Hematopoietic multipotent progenitor cell treated with erythropoietin and hydrocortisone succinate and interleukin-3 and kit ligand, for 6 days (in vitro differentiated cells): ENCODE results near the gene CERT1.

Experiments
- DNase-seq: peaks from one replicate; pipeline ENCODE4 v3.0.0-alpha.2; 2015

Gene CERT1

DNA sequence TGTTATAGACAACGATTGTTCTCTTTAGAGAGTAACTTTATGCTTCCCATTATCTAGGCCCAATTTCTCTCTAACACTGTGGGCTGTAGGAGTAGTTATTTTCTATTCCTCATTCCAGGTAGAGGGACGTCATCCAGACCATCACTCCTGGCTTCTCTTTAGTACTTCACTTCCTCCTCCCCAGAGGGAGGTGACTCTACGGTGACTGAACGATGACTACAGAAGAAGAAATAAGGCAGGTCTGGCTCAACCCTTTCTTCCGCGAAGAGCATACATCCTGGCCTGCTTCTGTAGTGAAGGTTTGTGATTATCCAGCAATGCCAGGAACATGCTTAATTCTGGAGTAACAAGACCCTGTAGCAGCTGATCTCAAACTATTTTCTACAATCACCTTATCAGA is 123.6 kb downstream of the CERT1 start:
- no peak for DNase-seq

- DNase-seq, result no peak
These were observed 127.2 kb downstream of the CERT1 start for GRCh38 chr5:75384218-75384617.

DNA sequence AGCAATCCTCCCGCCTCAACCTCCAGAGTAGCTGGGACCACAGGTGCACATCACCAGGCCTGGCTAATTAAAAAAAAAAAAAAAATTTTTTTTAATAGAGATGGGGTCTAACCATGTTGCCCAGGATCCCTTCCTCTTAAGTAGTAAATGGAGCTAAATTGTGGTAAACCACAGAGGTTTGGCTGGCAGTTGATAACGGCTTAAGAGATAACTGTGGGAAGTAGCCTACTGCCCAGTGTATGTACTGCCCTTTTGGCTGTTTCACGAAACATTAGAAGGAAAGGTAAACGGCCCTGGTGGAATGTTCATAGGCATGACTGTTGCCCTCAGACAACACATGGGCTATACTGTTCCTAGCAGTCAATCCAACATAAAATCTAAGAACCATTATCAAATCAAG is 130.0 kb downstream of the CERT1 start:
- DNase-seq, result peak; percentile 91

- DNase-seq, result no peak
These were observed 131.3 kb downstream of the CERT1 start for GRCh38 chr5:75380099-75380498.

DNA sequence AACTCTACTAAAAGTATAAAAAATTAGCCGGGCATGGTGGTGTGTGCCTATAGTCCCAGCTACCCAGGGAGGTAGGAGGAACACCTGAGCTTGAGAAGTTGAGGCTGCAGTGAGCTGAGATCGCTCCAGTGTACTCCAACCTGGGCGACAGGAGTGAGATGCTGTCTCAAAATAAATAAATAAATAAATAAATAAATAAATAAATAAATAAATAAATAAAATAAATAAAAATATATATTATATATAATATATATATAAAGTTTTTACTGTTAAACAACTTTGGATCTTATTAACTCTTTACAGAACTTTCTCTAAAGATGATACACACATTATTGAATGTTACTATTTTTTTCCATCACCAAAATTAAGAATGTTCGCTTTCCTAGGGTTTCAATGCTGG is 136.0 kb downstream of the CERT1 start:
- no peak for DNase-seq

GRCh38 chr5:75374394-75374814 is 137.0 kb downstream of the CERT1 start:
- no peak for DNase-seq

DNA sequence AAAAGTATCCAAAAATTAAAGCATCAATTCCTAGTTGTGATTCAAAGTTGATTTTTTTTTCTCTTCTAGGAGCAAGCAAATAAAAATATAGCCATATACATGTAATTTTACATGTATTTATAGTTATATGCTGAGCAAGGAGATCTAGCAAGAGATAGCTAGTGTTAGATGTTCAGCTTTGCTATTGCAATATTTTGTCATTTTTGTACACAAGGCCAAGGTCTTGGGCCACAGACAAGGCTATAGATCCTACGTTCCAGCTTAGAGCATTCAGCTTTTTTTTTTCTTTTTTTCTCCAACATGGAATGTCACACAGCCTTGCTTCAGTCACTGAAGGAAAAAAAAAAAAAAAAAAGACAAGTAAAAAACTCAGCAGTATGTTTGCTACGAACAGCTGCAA is 137.6 kb downstream of the CERT1 start:
- DNase-seq, result no peak

DNA sequence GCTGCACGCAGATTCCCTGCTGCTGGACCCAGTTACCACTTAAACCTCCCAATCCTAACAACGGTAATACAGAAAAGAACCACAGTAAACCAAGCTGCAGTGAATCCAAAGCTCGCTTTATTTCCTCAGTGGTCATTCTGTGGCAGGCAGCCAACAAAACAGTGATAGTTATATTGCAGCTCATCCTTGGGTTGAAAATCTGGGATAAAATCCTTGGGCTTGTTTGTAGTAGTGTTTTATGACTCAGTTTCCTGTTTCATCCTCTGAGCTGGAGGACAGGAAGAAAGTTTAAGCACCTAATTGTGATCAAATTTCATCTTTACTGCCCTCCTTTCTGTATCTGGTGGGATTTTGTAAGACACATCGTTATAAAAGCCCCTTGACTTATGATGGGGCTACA is 143.0 kb downstream of the CERT1 start:
- no peak for DNase-seq

- no peak for DNase-seq
These were observed 144.0 kb downstream of the CERT1 start for GRCh38 chr5:75367401-75367800.

DNA sequence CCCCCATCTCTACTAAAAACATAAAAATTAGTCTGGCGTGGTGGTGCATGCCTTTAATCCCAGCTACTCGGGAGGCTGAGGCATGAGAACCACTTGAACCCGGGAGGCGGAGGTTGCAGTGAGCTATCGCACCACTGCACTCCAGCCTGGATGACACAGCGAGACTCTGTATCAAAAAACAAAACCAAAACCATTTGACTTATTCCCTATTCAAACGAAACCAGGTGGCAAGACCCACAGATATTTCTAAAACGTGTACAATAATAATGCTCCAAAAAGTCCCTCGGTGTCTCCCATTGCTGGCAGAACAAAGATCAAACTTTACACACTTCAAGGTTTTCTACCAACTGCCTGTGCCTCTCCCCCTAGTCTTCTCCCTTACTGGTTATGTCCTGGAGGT is 144.6 kb downstream of the CERT1 start:
- no peak for DNase-seq

- DNase-seq, result no peak
These were observed 145.7 kb downstream of the CERT1 start for GRCh38 chr5:75365740-75366139.

- no peak for DNase-seq
These were observed 146.7 kb downstream of the CERT1 start for GRCh38 chr5:75364571-75365280.

DNA sequence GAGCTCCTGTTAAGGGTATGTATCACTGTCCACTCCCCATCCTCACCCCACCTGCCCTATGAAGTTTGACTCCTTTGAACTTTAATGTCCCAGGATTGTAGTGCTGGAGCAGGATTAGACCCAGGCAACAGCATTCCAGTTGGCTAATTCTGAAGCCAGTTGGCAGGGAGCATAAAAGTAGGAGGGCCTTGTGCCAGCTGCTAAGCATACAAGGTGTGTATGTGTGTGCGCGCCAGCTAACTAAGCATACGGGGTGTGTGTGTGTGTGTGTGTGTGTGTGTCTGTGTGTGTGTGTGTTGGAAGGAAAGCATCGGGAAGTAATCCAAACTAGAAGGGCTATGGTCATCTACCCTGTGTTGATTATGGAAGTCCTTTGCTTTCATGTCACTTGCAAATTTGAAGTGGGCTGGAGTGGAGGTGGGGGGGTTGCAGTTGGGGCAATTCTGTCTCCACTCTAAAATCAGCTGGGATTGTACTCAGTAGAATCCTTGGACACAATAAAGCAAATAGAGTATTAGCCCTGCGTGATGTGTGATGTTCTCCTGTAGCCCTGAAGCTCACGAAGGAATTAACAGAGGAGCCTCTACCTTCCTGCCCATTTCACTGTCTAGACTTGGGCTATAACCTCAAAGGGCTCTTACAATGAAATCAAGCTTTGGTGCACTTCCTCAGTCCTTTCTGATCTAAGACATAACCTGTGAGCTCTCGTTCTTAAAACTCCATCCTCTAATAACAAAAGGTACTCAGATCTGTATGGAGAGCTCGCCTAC is 147.5 kb downstream of the CERT1 start:
- no peak for DNase-seq

DNA sequence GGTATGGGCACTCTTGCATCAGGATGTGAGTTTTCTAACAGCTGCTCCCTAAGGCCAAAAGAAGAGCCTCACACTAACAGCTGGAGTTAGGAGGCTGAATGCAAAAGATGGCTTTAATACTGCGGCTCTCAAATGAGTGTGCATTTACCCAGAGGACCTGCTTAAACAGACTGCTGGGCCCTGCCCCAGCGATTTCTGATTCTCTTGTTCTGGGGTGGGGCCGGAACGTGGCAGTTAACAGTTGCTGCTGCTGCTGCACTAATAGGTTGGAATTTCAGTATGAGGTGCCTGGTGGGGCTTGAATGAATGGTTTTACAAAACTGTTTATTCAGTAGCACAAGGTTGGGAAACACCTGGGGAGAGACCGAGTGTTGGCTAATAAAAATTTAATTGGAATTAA is 148.3 kb downstream of the CERT1 start:
- DNase-seq, result no peak

GRCh38 chr5:75362474-75362975 is 148.9 kb downstream of the CERT1 start:
- DNase-seq, result no peak

- no peak for DNase-seq
These were observed 150.1 kb downstream of the CERT1 start for GRCh38 chr5:75361310-75361709.

DNA sequence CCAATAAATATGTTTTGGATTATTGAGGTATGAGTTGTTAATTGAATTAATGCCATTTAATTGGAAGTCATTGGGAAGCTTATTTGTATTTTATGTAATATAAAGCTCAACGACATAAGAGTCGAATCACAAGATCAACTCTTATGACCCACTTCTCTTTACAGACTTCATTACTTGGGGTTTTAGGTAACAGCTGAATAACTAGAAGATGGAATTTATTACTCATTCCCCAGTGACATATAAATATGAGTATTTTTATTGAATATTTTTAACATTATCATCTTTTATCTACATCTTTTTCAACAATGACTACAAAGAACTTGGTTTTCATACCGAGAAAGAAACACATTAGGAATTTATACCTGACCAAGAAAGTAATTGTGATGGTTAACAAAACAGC is 153.3 kb downstream of the CERT1 start:
- DNase-seq, result no peak

DNA sequence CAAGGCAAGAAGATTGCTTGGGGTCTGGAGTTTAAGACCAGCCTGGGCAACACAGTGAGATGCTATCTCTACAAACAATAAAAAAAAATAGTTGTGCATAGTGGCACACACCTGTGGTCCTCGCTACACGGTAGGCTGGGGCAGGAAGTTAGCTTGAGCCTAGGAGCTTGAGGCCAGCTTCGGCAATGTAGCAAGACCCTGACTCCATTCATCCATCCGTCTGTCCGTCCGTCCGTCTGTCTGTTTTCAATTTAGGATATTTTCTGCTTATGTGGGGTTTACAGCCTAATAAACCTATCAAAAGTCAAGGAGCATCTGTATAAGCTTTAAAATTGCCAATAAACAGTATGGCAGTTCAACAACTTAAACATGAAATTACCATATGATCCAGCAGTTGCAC is 154.7 kb downstream of the CERT1 start:
- DNase-seq, result no peak

DNA sequence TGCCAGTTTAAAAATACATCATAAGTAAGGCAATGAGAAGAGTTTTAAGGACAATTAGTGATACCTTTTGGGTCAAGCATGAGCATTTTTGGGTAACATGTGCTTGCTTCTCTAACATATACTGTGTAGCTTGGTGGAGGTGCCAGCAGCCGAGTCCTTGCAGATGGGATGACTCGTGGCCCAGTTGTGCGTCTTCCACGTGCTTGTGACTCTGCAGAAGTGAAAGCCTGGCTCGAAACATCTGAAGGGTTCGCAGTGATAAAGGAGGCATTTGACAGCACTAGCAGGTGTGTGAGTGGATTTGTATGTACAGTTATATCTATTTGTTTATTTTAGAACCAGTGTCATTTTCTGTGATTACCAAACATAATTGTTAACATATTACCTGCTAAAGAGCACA is 156.2 kb downstream of the CERT1 start:
- DNase-seq, result no peak

- no peak for DNase-seq
These were observed 160.1 kb downstream of the CERT1 start for GRCh38 chr5:75351139-75351926.

DNA sequence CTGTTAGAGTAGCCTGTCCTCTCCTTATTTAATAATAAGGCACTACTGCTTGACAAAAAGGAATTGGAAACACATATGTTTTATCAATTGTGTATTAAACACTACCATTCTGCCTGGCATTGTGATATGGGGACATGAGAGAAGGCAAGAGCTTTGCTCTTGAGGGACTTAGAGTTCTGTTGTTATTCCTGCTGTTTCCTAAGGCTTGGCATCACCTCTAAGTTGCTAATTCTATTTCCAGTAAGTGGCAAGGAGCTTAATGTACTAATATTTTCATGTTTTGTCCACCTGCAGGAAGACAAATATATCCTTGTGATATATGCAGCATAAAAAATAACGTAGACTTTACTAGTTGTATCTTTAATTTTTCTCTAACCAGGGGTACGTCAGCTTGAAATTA is 161.8 kb downstream of the CERT1 start:
- DNase-seq, result no peak

GRCh38 chr5:75348241-75348640 is 163.2 kb downstream of the CERT1 start:
- no peak for DNase-seq

- no peak for DNase-seq
These were observed 168.6 kb downstream of the CERT1 start for GRCh38 chr5:75342836-75343235.

DNA sequence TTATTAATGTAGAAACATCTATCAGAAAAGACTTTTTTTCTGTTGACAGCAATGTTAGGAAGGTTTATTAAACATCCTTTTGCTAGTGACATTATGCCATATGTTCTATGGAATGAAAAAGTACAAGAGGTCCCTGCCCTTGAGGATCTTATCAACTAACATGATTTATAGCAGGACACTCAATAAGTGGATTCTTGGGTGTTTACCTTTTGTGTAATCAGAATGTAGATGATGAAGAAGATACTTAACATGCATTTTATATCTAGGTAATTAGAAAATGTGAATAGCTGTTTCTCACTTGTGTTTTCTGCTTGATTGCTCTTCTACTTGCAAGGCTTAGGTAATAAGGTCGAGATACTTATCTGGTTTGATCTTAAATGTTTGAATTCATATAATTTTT is 169.5 kb downstream of the CERT1 start:
- DNase-seq, result no peak
